ENCODE results near the gene OR51L1.

OR51L1 gene

DNA sequence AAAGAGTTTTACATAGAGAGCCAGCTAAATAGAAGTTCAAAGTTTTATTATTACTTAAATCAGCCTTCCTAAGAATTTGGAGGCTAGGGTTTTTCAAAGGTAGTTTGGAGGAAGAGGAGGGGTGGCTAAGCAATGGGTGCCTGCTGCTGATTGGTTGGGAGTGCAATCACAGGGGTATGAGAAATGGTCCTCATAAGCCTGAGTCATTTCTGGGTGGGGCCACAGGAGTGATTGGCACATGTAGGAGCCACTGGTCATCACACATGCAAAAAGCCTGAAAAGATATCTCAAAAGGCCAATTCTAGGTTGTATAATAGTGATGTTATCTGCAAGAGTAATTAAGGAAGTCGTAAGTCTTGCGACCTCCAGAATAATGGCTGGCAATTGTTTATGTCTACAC, 12.9 kb downstream of the OR51L1 start:
- H3K4me1 ChIP-seq (ENCODE audit: control insufficient read depth, insufficient read depth, low read length): no peaks in the 10 kb centered on the region
- H3K9ac ChIP-seq (ENCODE audit: low read depth, low read length): no peak overlapping the region
- H3K9me3 ChIP-seq (ENCODE audit: control insufficient read depth, insufficient read depth, low read length): no peaks in the 10 kb centered on the region
- no peak overlapping the region for H3K4me3 ChIP-seq (ENCODE audit: low read depth, low read length)
- no peaks in the 10 kb centered on the region for H3K36me3 ChIP-seq (ENCODE audit: control insufficient read depth, insufficient read depth, low read length)
- no peaks in the 10 kb centered on the region for H3K27me3 ChIP-seq (ENCODE audit: control insufficient read depth, insufficient read depth, low read length)

GRCh38 chr11:5011254-5011653, 16.6 kb downstream of the OR51L1 start:
- H3K4me3 ChIP-seq (ENCODE audit: low read depth, low read length): no peak overlapping the region
- H3K36me3 ChIP-seq (ENCODE audit: control insufficient read depth, insufficient read depth, low read length): no peaks in the 10 kb centered on the region
- H3K27me3 ChIP-seq (ENCODE audit: control insufficient read depth, insufficient read depth, low read length): no peaks in the 10 kb centered on the region
- no peaks in the 10 kb centered on the region for H3K9me3 ChIP-seq (ENCODE audit: control insufficient read depth, insufficient read depth, low read length)
- H3K9ac ChIP-seq (ENCODE audit: low read depth, low read length): no peak overlapping the region
- H3K4me1 ChIP-seq (ENCODE audit: control insufficient read depth, insufficient read depth, low read length): no peaks in the 10 kb centered on the region

DNA sequence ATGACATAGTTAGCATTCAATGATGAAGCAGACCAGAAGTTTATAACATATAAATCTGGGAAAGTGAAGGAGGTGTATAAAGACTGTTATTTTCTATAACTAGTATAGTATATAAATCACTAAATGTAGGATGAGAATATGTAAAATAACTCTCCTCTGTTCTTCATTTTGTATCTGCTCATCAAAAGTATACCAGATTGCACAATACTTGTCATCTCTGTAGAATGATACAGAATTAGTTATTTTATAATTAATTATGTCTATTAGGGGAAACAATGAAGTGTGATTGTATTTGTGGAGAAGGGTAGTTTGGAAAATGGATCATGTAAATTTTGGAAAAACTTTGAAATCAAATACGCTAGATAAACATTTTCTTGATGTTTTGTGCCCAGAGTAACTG, 18.4 kb downstream of the OR51L1 start:
- Histone ChIP-seq H3K36me3 (ENCODE audit: control insufficient read depth, insufficient read depth, low read length) (no peaks in the 10 kb centered on the region), H3K9ac (ENCODE audit: low read depth, low read length) (no peak overlapping the region), H3K9me3 (ENCODE audit: control insufficient read depth, insufficient read depth, low read length) (no peaks in the 10 kb centered on the region), H3K4me1 (ENCODE audit: control insufficient read depth, insufficient read depth, low read length) (no peaks in the 10 kb centered on the region), H3K27me3 (ENCODE audit: control insufficient read depth, insufficient read depth, low read length) (no peaks in the 10 kb centered on the region), H3K4me3 (ENCODE audit: low read depth, low read length) (no peak overlapping the region)

- no peak overlapping the region for H3K9ac ChIP-seq (ENCODE audit: low read depth, low read length)
- no peaks in the 10 kb centered on the region for H3K27me3 ChIP-seq (ENCODE audit: control insufficient read depth, insufficient read depth, low read length)
- H3K4me1 ChIP-seq (ENCODE audit: control insufficient read depth, insufficient read depth, low read length): no peaks in the 10 kb centered on the region
- no peak overlapping the region for H3K4me3 ChIP-seq (ENCODE audit: low read depth, low read length)
- no peaks in the 10 kb centered on the region for H3K36me3 ChIP-seq (ENCODE audit: control insufficient read depth, insufficient read depth, low read length)
- H3K9me3 ChIP-seq (ENCODE audit: control insufficient read depth, insufficient read depth, low read length): no peaks in the 10 kb centered on the region
These were observed 27.3 kb downstream of the OR51L1 start for GRCh38 chr11:5021996-5022395.

- Histone ChIP-seq H3K9ac (ENCODE audit: low read depth, low read length) (no peak overlapping the region), H3K9me3 (ENCODE audit: control insufficient read depth, insufficient read depth, low read length) (no peaks in the 10 kb centered on the region), H3K27me3 (ENCODE audit: control insufficient read depth, insufficient read depth, low read length) (no peaks in the 10 kb centered on the region), H3K4me3 (ENCODE audit: low read depth, low read length) (no peak overlapping the region), H3K36me3 (ENCODE audit: control insufficient read depth, insufficient read depth, low read length) (no peaks in the 10 kb centered on the region), H3K4me1 (ENCODE audit: control insufficient read depth, insufficient read depth, low read length) (no peaks in the 10 kb centered on the region)
These were observed 42.0 kb downstream of the OR51L1 start for GRCh38 chr11:5036669-5037068.

- Histone ChIP-seq H3K9ac (ENCODE audit: low read depth, low read length) (no peak overlapping the region), H3K27me3 (ENCODE audit: control insufficient read depth, insufficient read depth, low read length) (no peaks in the 10 kb centered on the region), H3K36me3 (ENCODE audit: control insufficient read depth, insufficient read depth, low read length) (no peaks in the 10 kb centered on the region), H3K4me1 (ENCODE audit: control insufficient read depth, insufficient read depth, low read length) (no peaks in the 10 kb centered on the region), H3K9me3 (ENCODE audit: control insufficient read depth, insufficient read depth, low read length) (no peaks in the 10 kb centered on the region), H3K4me3 (ENCODE audit: low read depth, low read length) (no peak overlapping the region)
These were observed 43.3 kb downstream of the OR51L1 start for GRCh38 chr11:5037926-5038325.

GRCh38 chr11:5038341-5038740, 43.7 kb downstream of the OR51L1 start:
- Histone ChIP-seq H3K27me3 (ENCODE audit: control insufficient read depth, insufficient read depth, low read length) (no peaks in the 10 kb centered on the region), H3K9ac (ENCODE audit: low read depth, low read length) (no peak overlapping the region), H3K36me3 (ENCODE audit: control insufficient read depth, insufficient read depth, low read length) (no peaks in the 10 kb centered on the region), H3K9me3 (ENCODE audit: control insufficient read depth, insufficient read depth, low read length) (no peaks in the 10 kb centered on the region), H3K4me3 (ENCODE audit: low read depth, low read length) (no peak overlapping the region), H3K4me1 (ENCODE audit: control insufficient read depth, insufficient read depth, low read length) (no peaks in the 10 kb centered on the region)

GRCh38 chr11:5040876-5041275, 46.2 kb downstream of the OR51L1 start:
- no peaks in the 10 kb centered on the region for H3K36me3 ChIP-seq (ENCODE audit: control insufficient read depth, insufficient read depth, low read length)
- H3K4me1 ChIP-seq (ENCODE audit: control insufficient read depth, insufficient read depth, low read length): no peaks in the 10 kb centered on the region
- no peak overlapping the region for H3K9ac ChIP-seq (ENCODE audit: low read depth, low read length)
- H3K4me3 ChIP-seq (ENCODE audit: low read depth, low read length): no peak overlapping the region
- H3K9me3 ChIP-seq (ENCODE audit: control insufficient read depth, insufficient read depth, low read length): no peaks in the 10 kb centered on the region
- H3K27me3 ChIP-seq (ENCODE audit: control insufficient read depth, insufficient read depth, low read length): no peaks in the 10 kb centered on the region

DNA sequence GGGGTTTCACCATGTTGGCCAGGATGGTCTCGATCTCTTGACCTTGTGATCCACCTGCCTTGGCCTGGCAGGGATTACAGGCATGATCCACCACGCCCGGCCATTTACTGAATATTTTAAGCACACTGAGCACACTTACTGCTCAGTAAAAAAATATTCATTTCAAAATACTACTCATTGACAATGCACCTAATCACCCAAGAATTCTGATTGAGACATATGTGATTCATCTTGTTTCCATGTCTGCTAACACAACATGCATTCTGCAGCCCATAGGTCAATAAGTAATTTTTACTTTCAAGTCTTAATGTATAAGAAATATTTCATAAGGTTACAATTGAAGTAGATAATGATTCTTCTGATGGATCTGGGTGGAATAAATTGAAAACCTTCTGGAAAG, 47.4 kb downstream of the OR51L1 start:
- Histone ChIP-seq H3K9ac (ENCODE audit: low read depth, low read length) (no peak overlapping the region), H3K27me3 (ENCODE audit: control insufficient read depth, insufficient read depth, low read length) (no peaks in the 10 kb centered on the region), H3K9me3 (ENCODE audit: control insufficient read depth, insufficient read depth, low read length) (no peaks in the 10 kb centered on the region), H3K4me3 (ENCODE audit: low read depth, low read length) (no peak overlapping the region), H3K36me3 (ENCODE audit: control insufficient read depth, insufficient read depth, low read length) (no peaks in the 10 kb centered on the region), H3K4me1 (ENCODE audit: control insufficient read depth, insufficient read depth, low read length) (no peaks in the 10 kb centered on the region)

- Histone ChIP-seq H3K36me3 (ENCODE audit: control insufficient read depth, insufficient read depth, low read length) (no peaks in the 10 kb centered on the region), H3K9me3 (ENCODE audit: control insufficient read depth, insufficient read depth, low read length) (no peaks in the 10 kb centered on the region), H3K9ac (ENCODE audit: low read depth, low read length) (no peak overlapping the region), H3K27me3 (ENCODE audit: control insufficient read depth, insufficient read depth, low read length) (no peaks in the 10 kb centered on the region), H3K4me3 (ENCODE audit: low read depth, low read length) (no peak overlapping the region), H3K4me1 (ENCODE audit: control insufficient read depth, insufficient read depth, low read length) (no peaks in the 10 kb centered on the region)
These were observed 48.7 kb downstream of the OR51L1 start for GRCh38 chr11:5043380-5043779.

DNA sequence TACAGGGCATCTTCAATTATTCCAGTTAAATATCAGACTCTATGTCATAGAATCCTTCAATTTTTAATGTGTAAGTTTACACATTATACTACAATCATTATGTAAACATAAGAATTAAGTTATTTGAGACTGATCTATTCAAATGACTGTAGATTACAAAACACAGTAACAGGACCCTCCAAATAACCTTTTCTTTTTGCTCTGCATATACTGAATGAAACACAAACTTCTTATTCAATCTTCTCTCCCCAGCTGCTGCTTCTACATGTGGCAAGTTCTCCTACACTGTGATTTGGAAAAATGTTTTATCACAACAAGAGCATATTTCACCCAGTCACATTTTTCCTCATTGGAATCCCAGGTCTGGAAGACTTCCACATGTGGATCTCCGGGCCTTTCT, 51.6 kb downstream of the OR51L1 start, which contains the start of gene OR52J3:
OR52J3 (plus strand) TSS at position 301 of the 400 bp plus-strand sequence; CDS start at position 301, 0 bp downstream.
- Histone ChIP-seq H3K4me3 (ENCODE audit: low read depth, low read length) (no peak within 1 kb of the TSS), H3K27me3 (ENCODE audit: control insufficient read depth, insufficient read depth, low read length) (no peaks in the 10 kb centered on the region), H3K36me3 (ENCODE audit: control insufficient read depth, insufficient read depth, low read length) (no peaks in the 10 kb centered on the region), H3K9me3 (ENCODE audit: control insufficient read depth, insufficient read depth, low read length) (no peaks in the 10 kb centered on the region), H3K4me1 (ENCODE audit: control insufficient read depth, insufficient read depth, low read length) (no peaks in the 10 kb centered on the region), H3K9ac (ENCODE audit: low read depth, low read length) (no peak within 1 kb of the TSS)

- Histone ChIP-seq H3K4me1 (ENCODE audit: control insufficient read depth, insufficient read depth, low read length) (no peaks in the 10 kb centered on the region), H3K36me3 (ENCODE audit: control insufficient read depth, insufficient read depth, low read length) (no peaks in the 10 kb centered on the region), H3K4me3 (ENCODE audit: low read depth, low read length) (no peak overlapping the region), H3K9ac (ENCODE audit: low read depth, low read length) (no peak overlapping the region), H3K27me3 (ENCODE audit: control insufficient read depth, insufficient read depth, low read length) (no peaks in the 10 kb centered on the region), H3K9me3 (ENCODE audit: control insufficient read depth, insufficient read depth, low read length) (no peaks in the 10 kb centered on the region)
These were observed 52.2 kb downstream of the OR51L1 start for GRCh38 chr11:5046754-5047330.
